MM.1S (cell line): ENCODE data around the gene TMEM161B.

Source experiments
- EZH2 ChIP-seq: fragments of 300-600 bp; sonication (generic); optimal IDR thresholded peaks from 2 replicates; pipeline ENCODE3; 2017; ENCODE audit warnings: low read depth, mild to moderate bottlenecking, antibody characterized with exemption, low read length, mixed read lengths
- EZH2phosphoT487 ChIP-seq: fragments of 300-600 bp; sonication (generic); IDR thresholded peaks from 2 replicates; pipeline ENCODE4 v1.6.1; 2018; ENCODE audit warnings: antibody characterized with exemption, low read length
- TF ChIP-seq, protein P1 (sequence below): fragments of 300-600 bp; sonication (generic); IDR thresholded peaks from 2 replicates; pipeline ENCODE4 v1.5.1; 2016; ENCODE audit warnings: antibody characterized with exemption, low read length, mixed read lengths

DNA sequence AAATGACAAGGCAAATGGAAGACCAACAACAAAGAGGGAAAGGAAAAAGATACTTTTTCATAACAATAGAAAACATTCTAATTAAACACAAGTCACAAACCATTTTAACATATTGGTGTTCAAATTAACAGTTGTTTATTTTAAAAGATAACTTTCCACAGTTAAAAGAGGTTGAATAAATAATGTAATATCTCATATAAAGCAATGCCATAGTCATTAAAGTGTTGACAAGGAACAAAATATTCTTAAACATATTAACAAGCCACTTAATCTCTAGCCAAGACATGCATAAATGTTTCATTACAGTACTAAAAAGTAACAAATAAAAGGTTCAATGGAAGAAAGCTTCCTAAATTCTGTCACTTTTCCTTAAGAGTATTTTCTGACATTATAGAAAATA is 12.6 kb downstream of the TMEM161B start:
- TF ChIP-seq, protein P1, sequence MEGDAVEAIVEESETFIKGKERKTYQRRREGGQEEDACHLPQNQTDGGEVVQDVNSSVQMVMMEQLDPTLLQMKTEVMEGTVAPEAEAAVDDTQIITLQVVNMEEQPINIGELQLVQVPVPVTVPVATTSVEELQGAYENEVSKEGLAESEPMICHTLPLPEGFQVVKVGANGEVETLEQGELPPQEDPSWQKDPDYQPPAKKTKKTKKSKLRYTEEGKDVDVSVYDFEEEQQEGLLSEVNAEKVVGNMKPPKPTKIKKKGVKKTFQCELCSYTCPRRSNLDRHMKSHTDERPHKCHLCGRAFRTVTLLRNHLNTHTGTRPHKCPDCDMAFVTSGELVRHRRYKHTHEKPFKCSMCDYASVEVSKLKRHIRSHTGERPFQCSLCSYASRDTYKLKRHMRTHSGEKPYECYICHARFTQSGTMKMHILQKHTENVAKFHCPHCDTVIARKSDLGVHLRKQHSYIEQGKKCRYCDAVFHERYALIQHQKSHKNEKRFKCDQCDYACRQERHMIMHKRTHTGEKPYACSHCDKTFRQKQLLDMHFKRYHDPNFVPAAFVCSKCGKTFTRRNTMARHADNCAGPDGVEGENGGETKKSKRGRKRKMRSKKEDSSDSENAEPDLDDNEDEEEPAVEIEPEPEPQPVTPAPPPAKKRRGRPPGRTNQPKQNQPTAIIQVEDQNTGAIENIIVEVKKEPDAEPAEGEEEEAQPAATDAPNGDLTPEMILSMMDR = no peak
- TF ChIP-seq EZH2 = no peak
- TF ChIP-seq EZH2phosphoT487 = no peak
